ENCODE data around the gene PAQR3.

GRCh38 chr4:78960926-78961325 is 21.7 kb upstream of the PAQR3 start:
- TF ChIP-seq, protein P1, sequence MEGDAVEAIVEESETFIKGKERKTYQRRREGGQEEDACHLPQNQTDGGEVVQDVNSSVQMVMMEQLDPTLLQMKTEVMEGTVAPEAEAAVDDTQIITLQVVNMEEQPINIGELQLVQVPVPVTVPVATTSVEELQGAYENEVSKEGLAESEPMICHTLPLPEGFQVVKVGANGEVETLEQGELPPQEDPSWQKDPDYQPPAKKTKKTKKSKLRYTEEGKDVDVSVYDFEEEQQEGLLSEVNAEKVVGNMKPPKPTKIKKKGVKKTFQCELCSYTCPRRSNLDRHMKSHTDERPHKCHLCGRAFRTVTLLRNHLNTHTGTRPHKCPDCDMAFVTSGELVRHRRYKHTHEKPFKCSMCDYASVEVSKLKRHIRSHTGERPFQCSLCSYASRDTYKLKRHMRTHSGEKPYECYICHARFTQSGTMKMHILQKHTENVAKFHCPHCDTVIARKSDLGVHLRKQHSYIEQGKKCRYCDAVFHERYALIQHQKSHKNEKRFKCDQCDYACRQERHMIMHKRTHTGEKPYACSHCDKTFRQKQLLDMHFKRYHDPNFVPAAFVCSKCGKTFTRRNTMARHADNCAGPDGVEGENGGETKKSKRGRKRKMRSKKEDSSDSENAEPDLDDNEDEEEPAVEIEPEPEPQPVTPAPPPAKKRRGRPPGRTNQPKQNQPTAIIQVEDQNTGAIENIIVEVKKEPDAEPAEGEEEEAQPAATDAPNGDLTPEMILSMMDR (conservative IDR thresholded peaks at IDR 0.05 in 1 of 2, IDR thresholded peaks at IDR 0.05 in 1 of 2; ENCODE audit: extremely low read depth in 1 of 2, insufficient read depth in 1 of 2, low read depth in 1 of 2, low read length in 2 of 2): no peak
- TF ChIP-seq EZH2 (IDR thresholded peaks at IDR 0.05; ENCODE audit: borderline replicate concordance, low read length): no peak
